Mucosa of descending colon (tissue), 3 donors: ENCODE results near the gene SPEM3. TPM values are rescaled to one million over a fixed set of nuclear protein-coding genes. Genes with fewer than 3 reads are reported as not detected.

Source experiments
- ATAC-seq: fragments of 200-7000 bp; cut with Tn5 transposase; one replicate; pipeline ENCODE4 v1.9.1; 2020; ENCODE audit warnings: mild to moderate bottlenecking, moderate library complexity
- DNase-seq, 3 donors: peaks; one replicate each; pipeline ENCODE4 v3.0.0-alpha.2; 2020
- H3K36me3 ChIP-seq: fragments of 200-600 bp; one replicate; pipeline ENCODE4 v1.8.0; 2021; ENCODE audit warnings: low read depth, mild to moderate bottlenecking
- H3K4me1 ChIP-seq: fragments of 200-600 bp; one replicate; pipeline ENCODE4 v1.8.0; 2021; ENCODE audit warnings: low read depth, mild to moderate bottlenecking
- H3K4me3 ChIP-seq: fragments of 200-600 bp; one replicate; pipeline ENCODE4 v1.8.0; 2021; ENCODE audit warnings: mild to moderate bottlenecking
- H3K9me3 ChIP-seq: fragments of 200-600 bp; one replicate; pipeline ENCODE4 v1.8.0; 2021; ENCODE audit warnings: mild to moderate bottlenecking
- intact Hi-C, 2 donors: fragments of 100-400 bp; cut with DNase I in 1 of 2; cut with micrococcal nuclease in 1 of 2; formaldehyde crosslinking; loops; one replicate each; pipeline versions ENCODE4 v1.11.0 to v1.11.1; 2022; cut with DNase I, micrococcal nuclease
- total RNA-seq, 3 donors: library from RNA; stranded (reverse); fragmentation: NEBNext Ultra II Directional in 2 of 3; extraction: Animal tissue kit (Norgen Biotek cat#: 25700) in 2 of 3; gene quantifications; one replicate each; pipeline versions ENCODE4 v1.2.1 to v1.2.4, GENCODE V29; 2021 to 2023
- TF ChIP-seq, protein P1 (sequence below): fragments of 200-600 bp; IDR thresholded peaks from one replicate; pipeline ENCODE4 v1.8.0; 2022; ENCODE audit warnings: antibody characterized with exemption, mild to moderate bottlenecking
- donor health status: DM: no; HTN: no; CAD: no; lungs with moderate emphysema.
- donor health status: DM: no; HTN: no; CAD: no.
- donor health status: DM: no; HTN: yes; CAD: no.

The SPEM3 gene
- total RNA-seq, 3 donors from 2014 or later = not detected

DNA sequence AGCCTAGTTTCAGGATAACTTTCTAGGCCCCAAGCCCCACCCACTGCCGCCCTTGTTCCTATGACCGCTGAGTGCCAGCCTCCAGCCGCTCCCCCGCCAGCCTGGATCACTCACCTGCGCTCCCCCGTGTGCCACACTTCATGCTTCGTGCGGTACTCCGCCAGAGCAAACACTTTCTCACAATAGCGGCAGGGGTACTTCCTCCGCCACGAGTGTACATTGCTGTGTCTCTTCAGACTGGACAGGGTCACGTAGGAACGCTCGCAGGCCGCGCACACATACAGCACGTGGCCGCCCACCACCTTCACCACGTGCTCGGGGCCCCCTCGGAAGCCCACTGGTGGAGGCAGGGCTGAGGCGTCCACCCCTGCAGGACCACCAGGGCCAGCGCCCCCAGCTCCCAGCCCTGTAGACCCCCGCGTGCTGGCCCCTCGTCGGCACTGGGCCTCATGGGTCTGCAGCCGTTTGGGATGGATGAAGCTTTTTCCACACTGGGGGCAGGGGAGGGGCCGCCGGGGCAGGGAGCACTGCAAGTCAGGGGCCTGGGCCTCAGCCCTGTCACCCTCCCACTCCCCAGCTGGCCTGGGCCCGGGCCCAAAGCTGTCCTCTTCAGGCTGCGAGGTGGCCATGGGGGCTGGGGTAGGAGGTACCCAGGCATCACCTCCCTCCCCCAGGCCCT is 37.1 kb downstream of the SPEM3 start:
- H3K4me3 ChIP-seq = no peak overlapping the region
- DNase-seq = peak in 1 of 3 donors; percentile 49
- intact Hi-C loops = no loop called here
- peaks cover 6% of the 10 kb centered on the region for H3K4me1 ChIP-seq
- no peaks in the 10 kb centered on the region for H3K9me3 ChIP-seq
- TF ChIP-seq, protein P1, sequence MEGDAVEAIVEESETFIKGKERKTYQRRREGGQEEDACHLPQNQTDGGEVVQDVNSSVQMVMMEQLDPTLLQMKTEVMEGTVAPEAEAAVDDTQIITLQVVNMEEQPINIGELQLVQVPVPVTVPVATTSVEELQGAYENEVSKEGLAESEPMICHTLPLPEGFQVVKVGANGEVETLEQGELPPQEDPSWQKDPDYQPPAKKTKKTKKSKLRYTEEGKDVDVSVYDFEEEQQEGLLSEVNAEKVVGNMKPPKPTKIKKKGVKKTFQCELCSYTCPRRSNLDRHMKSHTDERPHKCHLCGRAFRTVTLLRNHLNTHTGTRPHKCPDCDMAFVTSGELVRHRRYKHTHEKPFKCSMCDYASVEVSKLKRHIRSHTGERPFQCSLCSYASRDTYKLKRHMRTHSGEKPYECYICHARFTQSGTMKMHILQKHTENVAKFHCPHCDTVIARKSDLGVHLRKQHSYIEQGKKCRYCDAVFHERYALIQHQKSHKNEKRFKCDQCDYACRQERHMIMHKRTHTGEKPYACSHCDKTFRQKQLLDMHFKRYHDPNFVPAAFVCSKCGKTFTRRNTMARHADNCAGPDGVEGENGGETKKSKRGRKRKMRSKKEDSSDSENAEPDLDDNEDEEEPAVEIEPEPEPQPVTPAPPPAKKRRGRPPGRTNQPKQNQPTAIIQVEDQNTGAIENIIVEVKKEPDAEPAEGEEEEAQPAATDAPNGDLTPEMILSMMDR = no peak
- ATAC-seq = no peak
- no peaks in the 10 kb centered on the region for H3K36me3 ChIP-seq

- intact Hi-C loops = no loop called here
- Histone ChIP-seq H3K36me3 (no peaks in the 10 kb centered on the region), H3K4me1 (peaks cover 6% of the 10 kb centered on the region)
Observed at GRCh38 chr17:7466318-7466638, 37.6 kb downstream of the SPEM3 start.

GRCh38 chr17:7466639-7467341 is 38.1 kb downstream of the SPEM3 start:
- Histone ChIP-seq H3K36me3 (no peaks in the 10 kb centered on the region), H3K9me3 (no peaks in the 10 kb centered on the region), H3K4me1 (peaks cover 6% of the 10 kb centered on the region), H3K4me3 (no peak overlapping the region)
- DNase-seq (peak in 1 of 3 donors; percentile 47), ATAC-seq (peak; percentile 19)
- TF ChIP-seq, protein P1 = no peak
- intact Hi-C loops = no loop called here

More at GRCh38 chr17:7466318-7466638, 37.6 kb downstream of the SPEM3 start:
- TF ChIP-seq, protein P1 = no peak
- DNase-seq = no peak
- Histone ChIP-seq H3K4me3 (no peak overlapping the region), H3K9me3 (no peaks in the 10 kb centered on the region)
- no peak for ATAC-seq

DNA sequence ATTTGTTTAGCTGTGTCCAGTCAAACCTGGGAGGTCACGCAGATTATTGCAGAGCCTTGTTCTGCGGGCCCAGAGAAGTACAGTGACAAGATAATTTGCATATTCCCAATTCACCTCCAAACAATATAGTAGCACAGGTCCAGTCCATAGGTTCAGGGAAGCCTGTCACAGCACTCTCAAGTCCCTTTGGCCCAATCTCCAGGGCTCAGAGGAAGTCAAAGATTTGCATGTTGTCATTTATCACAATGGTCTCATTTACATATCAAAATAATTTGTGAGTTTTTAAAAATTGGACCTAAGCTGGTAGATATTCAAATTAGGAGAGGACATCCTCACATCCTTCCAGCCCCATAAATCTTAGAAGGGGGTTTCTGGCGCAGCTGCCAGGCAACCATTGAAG is 38.8 kb downstream of the SPEM3 start:
- no peaks in the 10 kb centered on the region for H3K9me3 ChIP-seq
- no peak for DNase-seq
- H3K4me1 ChIP-seq = peaks cover 6% of the 10 kb centered on the region
- intact Hi-C loops = no loop called here
- TF ChIP-seq, protein P1 = no peak
- H3K36me3 ChIP-seq = no peaks in the 10 kb centered on the region
- H3K4me3 ChIP-seq = no peak overlapping the region
- ATAC-seq = no peak

DNA sequence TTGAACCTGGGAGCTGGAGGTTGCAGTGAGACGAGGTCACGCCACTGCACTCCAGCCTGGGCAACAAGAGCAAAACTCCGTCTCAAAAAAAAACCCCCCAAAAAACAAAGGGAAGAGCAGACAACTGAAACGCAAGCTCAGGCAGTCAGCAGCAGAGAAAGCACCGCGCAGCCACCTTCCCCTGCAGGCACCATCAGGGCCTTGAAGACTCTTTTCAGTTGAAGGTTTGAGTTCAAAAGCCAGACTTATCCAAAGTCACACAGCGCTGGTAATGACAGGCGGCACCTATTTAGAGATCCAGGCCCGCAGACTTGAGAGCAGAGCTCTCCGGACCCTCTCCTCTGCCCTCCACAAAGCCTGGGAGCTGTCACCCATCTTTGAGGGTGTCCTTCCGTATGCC is 39.6 kb downstream of the SPEM3 start:
- Histone ChIP-seq H3K4me1 (peaks cover 6% of the 10 kb centered on the region), H3K4me3 (no peak overlapping the region), H3K9me3 (no peaks in the 10 kb centered on the region), H3K36me3 (no peaks in the 10 kb centered on the region)
- TF ChIP-seq, protein P1 = no peak
- ATAC-seq = no peak
- intact Hi-C loops = no loop called here
- DNase-seq = no peak
